Right hindlimb (tissue), 1 donor: ENCODE results near the gene RNF133.

Source experiments
- DNase-seq: peaks from one replicate; pipeline ENCODE4 v3.0.0-alpha.2; 2018

RNF133 gene

GRCh38 chr7:122699017-122699416 is at the start of gene RNF133:
TSS of gene RNF133 (minus strand) at chr7:122699117. CDS start at chr7:122698918, 199 bp downstream.
- no peak for DNase-seq

GRCh38 chr7:122748195-122748594 is 49.3 kb upstream of the RNF133 start:
- DNase-seq = no peak

DNA sequence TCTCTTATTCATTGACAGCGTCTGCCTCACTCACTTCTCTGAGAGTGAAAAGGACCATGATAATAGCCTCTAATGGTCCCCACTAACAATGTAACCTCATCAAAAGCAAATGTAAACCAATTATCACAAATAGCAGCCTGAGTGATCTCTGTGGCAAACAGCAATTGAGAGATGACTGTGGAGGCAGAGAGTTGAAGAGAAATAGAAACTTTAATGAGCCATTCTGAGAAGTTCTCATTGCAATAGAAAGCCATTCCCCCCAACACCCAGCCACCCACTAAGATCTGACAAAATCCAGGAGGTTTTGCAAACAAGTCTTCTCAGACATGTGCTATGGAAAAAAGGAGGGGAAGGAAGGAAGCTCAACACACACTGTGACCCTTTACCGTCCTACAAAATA is 48.0 kb upstream of the RNF133 start:
- no peak for DNase-seq

DNA sequence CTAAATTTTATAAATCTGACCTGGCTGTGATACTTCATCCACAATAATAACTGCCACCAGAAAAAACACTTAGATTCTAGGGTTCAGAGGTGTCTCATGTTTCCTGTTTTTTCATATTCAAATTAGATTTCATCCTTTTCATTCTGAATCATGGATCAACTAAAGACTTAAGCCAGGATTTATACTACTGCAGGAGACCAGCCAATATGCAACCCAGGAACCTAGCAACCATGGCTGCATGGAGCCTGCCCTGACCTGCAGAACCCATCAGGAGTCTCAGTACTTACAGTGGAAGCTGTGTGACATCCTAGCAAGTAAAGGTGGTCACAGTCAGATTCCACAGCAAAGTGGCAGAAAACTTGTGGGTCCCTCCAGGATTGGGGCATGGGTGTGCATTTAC is 44.3 kb upstream of the RNF133 start:
- DNase-seq = no peak

- no peak for DNase-seq
Measured at GRCh38 chr7:122738947-122739346, 40.0 kb upstream of the RNF133 start.

- no peak for DNase-seq
Measured at GRCh38 chr7:122736183-122736582, 37.3 kb upstream of the RNF133 start.

GRCh38 chr7:122727759-122728158 is 28.8 kb upstream of the RNF133 start:
- DNase-seq = no peak

GRCh38 chr7:122727354-122727753 is 28.4 kb upstream of the RNF133 start:
- DNase-seq = no peak

DNA sequence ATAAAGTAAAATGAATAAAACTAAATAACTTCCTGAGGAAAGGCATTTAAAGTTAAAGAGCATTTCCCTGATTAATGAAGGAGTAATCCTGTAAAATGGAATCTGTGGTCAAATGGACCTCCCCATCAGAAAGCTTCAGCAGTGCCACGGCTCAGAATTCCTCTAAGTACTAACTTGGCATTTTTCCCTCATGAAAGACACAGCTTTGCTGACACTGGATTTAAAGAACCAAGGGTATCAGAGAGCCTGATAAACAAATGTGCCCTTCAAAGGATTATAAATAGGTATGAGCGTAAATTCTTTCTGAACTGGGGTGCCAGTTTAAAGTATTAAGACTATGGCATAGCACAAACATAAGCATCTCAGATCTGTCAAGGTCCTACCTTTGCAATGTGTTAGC is 28.0 kb upstream of the RNF133 start:
- no peak for DNase-seq

DNA sequence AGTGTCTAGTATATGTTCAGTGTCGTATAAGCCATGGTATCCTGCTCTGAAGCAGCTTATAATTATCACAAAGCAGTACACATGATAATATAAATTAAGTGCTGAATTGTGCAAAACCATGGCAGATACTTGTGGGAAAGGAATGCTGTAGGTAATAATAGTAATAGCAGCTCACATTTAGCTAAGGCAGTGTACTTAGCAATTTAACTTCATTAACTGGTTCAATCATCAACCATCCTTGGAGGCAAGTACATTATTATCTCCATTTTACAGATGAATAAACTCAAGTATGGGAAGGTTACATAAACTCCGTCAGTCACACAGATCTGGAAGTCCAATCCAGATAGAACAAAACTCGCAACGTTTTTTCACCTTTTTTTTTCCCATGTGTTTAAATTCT is 25.4 kb upstream of the RNF133 start:
- DNase-seq = no peak

- no peak for DNase-seq
Measured at GRCh38 chr7:122719010-122719578, 20.2 kb upstream of the RNF133 start.

GRCh38 chr7:122717356-122718089 is 18.6 kb upstream of the RNF133 start:
- no peak for DNase-seq

DNA sequence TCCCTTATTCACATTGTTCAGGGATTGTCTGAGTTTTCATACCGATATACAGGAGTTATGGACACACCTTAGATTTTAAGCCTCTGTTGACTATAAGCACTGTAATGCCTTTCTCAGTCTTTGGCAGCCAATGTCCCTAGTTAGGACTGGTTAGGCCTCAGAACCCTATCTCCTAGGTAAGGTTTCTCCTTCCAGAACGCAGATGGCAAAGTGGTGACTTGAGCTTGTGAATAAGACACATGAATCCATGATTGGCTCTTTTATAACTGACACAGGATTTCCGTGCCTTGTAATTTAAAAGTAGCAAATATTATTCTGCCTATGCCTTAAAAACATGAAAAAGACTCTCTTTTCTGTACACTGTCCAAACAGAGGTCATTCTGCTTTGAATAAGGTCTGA is 16.3 kb upstream of the RNF133 start:
- no peak for DNase-seq

DNA sequence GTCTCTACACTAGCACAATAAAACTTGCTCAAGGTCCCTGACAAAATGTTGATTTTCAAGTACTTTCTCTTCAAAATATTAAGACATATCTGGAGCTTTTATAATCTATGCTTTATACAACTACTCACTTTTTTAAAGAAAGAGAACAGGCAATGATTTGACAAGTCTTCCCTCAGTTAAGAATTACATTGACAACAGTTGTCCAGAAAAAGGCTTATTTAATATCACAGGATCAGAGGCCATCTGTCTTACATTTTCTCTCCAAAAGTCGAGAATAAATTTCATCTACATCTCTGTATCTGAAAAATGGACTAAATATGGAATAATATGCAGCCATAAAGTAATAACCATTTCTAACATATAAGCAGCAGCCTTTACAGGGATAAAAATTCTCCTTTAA is 12.0 kb upstream of the RNF133 start:
- no peak for DNase-seq

GRCh38 chr7:122709930-122710646 is 11.2 kb upstream of the RNF133 start:
- no peak for DNase-seq

DNA sequence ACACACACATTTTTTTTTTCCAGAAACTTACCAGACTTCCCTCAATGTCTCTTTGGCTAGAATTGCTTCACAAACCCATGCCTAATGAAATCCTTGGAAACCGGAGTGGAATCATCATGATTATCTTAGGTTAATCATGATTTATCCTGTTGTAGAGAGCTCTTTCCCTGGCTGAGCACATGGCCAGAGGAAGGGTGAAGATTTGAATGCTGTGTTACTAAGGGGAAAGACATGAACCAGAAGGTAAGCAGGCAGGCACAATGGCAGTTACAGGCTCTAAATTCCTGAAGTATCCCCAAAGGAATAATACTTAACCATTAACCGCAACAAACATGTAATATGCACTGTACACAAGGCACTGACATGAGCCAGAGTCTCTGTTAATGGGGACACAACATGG is 7.9 kb upstream of the RNF133 start:
- DNase-seq = no peak

DNA sequence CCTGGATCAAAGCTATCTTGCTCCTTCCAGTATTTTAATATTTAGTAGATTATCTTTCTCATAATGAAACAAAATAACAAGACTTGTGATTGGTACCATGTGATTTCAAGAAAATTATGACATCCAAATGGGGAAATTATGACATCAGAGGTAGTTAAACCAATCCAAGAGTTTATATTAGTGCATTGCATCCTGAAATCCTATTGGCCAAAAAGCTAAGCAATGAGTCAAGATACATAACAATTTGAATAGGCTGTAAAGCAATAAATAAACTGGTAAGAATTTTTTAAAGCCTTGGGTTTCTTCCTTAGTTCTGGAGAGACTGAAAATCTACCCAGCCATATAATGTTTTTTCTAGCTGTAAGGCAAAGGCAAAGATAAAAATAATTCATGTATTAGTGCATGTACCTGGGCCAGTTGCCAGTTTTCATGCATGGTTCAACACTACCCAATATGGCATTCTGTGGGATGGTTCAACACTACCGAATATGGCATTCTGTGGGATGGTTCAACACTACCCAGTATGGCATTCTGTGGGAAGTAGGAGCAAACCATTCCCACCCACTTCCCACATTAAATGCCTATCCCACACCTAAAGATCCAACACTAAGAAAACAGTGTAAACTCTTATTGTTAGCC is 4.1 kb upstream of the RNF133 start, which contains the start of gene RNF148:
Gene RNF148 (minus strand): TSS at position 51 of the 639 bp plus-strand sequence. CDS start 172 bp downstream, outside the sequence.
- no peak for DNase-seq

DNA sequence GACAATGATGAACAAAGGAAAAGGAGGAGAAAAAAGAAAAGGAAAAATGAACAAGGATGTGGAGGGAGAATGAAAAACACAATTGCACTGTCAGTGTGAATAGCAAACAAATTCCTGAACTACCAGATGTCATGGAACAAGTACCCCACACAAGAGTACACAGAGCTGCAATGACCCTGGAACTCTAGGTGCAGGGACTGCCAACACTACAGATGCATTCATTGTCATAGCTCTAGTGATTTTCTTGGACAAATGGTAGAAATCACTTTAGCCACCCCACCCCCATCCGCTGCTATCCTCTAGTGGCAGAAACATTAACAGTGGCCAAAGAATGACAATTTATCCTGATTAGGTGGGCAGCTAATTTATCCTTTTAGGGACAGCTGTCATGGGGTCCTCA is 3.1 kb downstream of the RNF133 start:
- no peak for DNase-seq

DNA sequence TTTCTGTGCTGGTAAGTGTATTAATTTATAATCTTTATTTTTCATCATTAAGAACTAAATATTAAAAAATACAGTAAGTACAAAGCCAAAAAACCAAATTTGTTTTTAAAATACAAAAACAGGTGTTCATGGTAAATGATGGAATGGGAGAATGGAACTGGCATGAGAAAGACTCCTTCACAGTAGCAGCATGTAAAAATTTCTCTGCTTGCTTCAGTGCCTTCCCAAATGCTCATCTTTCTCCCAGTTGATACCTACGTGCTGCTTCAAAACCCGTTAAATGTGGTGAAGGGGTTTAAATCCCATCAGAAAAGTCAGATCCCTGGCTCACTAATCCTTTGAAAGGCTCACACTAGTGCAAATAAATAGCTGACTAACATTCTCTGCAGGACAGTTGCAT is 4.2 kb downstream of the RNF133 start:
- DNase-seq = no peak

- no peak for DNase-seq
Measured at GRCh38 chr7:122692769-122693309, 6.1 kb downstream of the RNF133 start.

DNA sequence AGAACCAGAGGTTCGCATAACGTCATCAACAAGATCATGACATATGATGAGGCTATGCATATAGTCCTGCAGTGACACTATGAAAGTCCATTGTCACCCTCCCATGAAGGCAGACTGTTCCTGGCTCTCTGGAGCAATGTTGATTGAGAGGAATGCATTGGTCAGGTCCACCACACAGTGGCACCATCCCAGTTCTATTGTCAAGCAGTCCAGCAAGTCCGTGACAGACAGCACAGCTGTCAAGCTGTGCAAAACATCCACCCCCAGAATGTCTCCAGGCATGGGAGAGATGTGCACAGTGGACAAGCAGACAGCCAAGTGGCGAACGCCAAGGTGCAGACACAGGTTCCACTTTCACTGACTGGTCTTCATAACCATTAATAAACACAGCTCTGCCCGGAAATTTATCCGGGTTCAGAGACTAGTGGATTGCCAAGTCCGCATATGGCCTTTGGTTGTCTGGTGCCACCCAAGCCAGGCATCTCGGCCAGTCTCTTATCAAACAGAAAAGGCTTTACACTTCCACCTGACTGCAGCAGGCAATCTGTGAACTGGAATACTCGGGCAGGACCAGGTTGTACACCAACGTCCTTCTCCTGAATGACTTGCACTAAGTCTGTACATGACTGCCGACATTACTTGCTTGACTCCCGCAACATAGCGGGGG is 7.2 kb downstream of the RNF133 start:
- DNase-seq = no peak

DNA sequence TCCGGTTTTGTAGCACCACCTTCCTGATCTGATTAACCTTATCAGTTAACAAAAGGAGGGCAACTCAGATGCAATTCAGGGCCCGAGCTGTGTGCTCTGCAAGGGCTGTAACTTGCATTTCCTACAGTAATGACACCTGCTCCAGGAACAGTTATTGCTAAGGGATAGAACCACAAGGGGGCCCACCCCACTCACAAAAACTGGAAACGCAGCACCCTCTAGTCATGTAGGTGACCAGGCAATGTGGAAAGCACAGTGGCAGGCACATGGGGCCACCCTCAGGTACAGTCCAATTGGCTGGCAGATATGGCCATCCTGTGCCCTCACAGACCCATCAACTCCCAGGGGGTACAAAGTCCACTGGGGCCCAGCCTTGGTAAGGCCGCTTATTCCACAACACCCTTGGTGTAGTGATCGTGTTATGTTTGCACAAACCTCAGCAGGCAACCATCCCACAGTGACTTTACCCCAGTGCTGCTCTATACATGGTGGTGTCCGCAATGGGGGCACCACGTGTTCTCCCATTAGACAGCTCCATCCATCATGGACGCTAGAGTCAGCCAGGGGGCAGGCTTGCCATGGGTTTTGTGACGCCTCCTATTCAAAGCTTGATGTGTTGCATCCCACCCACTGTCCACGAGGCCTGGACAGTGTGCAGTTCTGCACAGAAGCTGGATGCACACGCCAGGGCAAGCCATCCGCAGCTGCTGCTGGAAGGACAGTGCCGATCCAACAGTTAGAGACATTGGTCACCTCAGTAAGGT is 9.4 kb downstream of the RNF133 start:
- no peak for DNase-seq
